Activated naive CD8-positive, alpha-beta T cell treated with anti-CD3 and anti-CD28 coated beads, Interleukin-2, amount 50 U/mL, for 16 hours (primary cell): ENCODE measurements around the gene PRKG1.
"Not testable (repeated sequence)": the region's sequence is repeated elsewhere in the genome, so short reads cannot be mapped to it uniquely, and the experiment has no call there.

Experiments
- DNase-seq: peaks from one replicate; pipeline ENCODE4 v3.0.0-alpha.2; 2020; ENCODE audit warnings: low read depth, low spot score

PRKG1 gene

GRCh38 chr10:51422311-51423120 is 348.2 kb downstream of the PRKG1 start:
- no peak for DNase-seq

- DNase-seq = no peak
Observed at GRCh38 chr10:51423121-51423452, 348.8 kb downstream of the PRKG1 start.

DNA sequence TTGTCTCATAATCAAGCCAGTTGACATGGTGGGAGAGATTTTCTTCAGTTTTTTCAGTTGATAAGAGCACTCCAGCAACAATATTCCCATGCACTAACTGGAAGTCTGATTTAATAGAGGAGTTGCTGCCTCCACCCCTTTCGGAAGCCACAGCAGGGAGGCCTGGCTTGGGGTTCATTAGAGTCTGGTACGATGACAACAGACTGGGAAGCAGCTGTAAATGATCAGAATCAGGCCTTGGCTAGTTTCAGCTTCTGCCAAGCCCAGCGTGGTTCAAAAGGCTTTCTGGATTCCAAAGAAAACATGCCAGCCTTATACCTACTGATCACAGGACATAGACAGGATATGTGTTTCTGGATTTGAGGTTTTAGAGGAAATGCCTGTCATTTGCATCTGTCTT is 351.1 kb downstream of the PRKG1 start:
- DNase-seq = no peak

DNA sequence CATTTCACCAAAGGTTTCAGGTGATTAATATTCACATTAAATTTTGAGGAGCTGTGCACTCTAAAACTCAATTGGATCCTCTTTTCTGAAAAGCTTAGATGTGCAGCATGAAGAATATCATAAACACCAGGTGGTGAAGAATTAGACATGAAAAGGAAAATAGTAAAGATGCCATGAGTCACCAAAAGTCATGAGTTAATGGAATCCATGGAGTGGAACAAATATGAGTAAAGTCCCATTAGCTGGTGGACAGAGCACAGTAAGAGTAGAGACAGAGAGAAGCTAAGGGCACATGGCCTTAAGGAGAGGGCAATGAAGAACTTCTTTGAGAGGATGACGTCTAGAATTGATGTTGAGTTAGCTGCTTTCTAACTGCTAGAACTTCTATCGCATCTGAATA is 353.5 kb downstream of the PRKG1 start:
- DNase-seq = no peak

- no peak for DNase-seq
Observed at GRCh38 chr10:51430506-51430905, 356.2 kb downstream of the PRKG1 start.

GRCh38 chr10:51433949-51434475 is 359.7 kb downstream of the PRKG1 start:
- no peak for DNase-seq

DNA sequence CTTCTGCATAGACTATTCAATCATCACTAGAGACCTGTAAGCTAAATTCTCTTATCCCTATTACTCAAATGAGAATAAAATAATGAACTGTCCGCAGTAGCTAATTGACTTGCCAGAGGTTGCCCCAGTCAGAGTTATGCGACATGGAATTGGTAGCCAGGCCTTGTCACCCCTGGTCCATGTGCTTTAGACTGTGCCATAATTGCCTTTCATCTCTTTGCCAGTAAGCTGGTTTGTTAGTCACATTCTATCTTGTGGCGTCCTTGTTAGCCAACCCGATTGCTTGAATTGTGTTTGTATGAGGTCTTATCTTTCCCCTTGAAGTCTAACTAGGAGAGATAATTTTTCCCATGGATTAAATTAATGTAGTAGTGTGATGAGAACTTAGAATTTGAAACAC is 362.5 kb downstream of the PRKG1 start:
- no peak for DNase-seq

- DNase-seq = no peak
Observed at GRCh38 chr10:51439645-51440044, 365.4 kb downstream of the PRKG1 start.

DNA sequence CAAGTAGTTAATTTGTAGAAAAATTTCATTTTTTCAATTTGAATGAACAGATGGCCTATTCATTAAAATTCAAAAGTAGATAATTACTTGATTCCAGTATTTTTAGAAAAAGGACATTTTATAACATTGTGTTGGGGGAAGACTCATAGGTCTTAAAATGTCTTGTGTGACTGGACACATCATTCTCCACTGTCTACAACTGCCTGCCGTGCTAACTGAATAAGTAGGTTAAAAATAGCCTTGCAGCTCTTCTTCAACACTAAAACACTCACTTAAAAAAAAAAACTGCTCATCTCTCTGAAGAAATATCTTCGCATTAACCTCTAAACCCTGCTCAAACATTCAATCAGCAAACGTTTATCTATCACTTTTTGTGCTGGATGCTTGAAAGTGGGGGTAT is 371.3 kb downstream of the PRKG1 start:
- no peak for DNase-seq

DNA sequence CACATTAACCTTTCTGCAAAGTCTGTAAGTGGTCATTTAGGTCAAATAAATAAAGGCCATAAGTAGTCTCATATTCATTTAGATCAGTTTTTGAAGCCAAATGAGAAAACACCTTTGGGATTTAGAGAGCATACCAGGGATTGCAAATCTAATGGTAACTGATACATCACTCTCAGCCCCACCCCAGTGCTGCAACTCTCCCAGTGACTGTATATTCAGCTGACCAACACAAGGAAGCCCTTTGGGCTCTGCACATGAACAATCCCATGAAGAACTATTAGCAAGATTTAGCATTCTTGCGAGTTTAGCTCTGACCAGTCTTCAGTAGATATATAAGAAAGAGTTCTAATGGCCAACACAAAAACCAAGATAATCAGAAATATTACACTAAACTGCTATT is 372.8 kb downstream of the PRKG1 start:
- no peak for DNase-seq

DNA sequence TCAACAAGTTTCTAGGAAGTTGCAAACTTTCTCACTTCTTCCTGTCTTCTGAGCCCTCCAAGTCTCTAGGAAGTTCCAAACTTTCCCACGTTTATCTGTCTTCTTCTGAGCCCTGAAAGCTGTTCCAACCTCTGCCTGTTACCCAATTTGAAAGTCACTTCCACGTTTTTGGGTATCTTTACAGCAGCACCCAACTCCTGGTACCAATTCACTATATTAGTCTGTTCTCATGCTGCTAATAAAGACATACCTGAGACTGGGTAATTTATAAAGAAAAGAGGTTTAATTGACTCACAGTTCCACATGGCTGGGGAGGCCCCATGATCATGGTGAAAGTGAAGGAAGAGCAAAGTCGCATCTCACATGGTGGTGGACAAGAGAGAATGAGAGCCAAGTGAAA is 381.5 kb downstream of the PRKG1 start:
- not testable (repeated sequence) for DNase-seq

- no peak for DNase-seq
Observed at GRCh38 chr10:51459476-51459875, 385.2 kb downstream of the PRKG1 start.

DNA sequence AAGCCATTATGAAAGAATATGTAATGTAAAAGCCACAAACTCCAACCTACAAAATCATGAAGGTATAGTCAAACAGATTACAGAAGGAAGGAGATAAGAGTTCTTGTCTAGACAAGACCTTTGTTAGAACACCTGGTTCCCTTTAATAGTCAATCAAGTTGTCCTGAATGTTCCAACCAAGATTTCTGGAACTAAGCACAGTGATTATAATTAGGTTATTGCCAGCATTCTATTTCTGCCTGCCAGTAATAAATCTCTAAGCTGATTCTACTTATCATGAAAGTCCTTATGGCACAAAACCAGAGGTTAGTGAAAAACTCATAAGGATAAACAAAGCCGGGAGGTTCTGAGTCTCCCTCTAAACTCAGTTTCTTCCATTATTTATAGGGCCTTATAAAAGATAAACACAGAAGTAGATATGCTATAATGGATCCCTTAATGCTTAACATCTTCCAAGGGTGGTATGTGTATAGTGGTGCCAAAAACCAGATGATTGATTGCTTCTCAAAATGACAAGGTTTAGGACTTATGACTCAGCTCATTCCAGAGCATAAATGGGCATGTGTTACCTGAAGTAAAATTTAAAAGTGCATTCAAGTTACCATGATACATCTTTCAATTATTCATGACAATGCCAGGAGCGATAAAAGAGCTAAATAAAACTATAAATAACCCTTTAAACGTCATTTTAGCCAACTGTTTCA is 387.9 kb downstream of the PRKG1 start:
- DNase-seq = no peak

DNA sequence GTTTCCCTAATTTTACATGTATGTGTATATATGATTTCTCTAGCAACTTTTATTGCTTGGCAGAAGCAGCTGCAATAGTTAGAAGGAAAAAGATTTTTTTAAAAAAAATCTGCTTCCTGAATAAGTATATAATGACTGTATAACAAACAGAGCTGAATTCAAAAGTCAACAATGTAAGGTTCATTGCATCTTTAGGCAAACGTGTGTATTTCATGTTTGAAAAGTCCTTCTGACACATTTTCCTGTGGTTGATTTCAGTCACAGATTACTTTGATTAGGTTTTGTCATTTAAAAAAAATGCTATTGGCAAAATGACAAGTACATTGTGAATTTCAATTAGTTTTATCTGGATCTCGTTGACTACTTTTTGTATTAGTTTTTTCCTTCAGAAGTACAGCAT is 394.1 kb downstream of the PRKG1 start:
- DNase-seq = no peak

DNA sequence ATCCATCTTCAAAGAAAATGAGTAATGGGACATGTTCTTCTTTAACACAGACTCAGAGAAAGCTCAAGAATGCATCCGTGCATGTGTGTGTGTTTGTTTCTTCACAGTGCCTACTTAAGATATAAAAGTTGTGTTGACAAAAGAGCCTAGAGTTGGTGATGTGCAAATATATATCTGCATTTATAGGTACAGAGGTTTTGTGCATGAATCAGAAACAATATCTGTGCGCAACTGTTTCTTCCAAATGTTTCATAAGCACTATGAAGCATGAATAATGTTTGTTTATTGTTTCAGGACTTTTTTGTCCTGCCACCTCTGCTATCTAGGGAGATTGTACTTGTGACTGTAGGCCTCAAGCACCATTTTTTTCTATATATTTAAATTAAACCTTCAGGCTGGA is 395.4 kb downstream of the PRKG1 start:
- no peak for DNase-seq

GRCh38 chr10:51471271-51471670 is 397.0 kb downstream of the PRKG1 start:
- no peak for DNase-seq

DNA sequence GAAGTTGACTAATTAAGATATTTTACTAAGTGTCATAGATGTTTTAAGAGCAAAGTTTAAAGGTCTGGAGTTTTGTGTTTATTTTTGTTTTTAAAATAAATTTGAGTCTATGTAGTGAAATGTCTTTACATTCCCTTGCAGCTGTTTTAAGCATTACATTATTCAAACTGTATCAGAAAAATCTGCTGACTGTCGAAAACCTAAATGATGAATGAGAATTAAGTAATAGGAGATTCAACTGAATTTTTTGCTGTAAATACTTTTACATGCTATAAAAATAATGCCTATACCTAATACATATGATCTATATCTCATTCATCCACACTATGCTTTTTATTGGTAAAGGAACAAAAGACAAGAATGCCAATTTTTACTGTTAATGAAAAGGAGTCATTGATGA is 397.9 kb downstream of the PRKG1 start:
- DNase-seq = no peak

- no peak for DNase-seq
Observed at GRCh38 chr10:51479711-51480110, 405.4 kb downstream of the PRKG1 start.

GRCh38 chr10:51485668-51486067 is 411.4 kb downstream of the PRKG1 start:
- no peak for DNase-seq

- DNase-seq = no peak
Observed at GRCh38 chr10:51487576-51487975, 413.3 kb downstream of the PRKG1 start.

DNA sequence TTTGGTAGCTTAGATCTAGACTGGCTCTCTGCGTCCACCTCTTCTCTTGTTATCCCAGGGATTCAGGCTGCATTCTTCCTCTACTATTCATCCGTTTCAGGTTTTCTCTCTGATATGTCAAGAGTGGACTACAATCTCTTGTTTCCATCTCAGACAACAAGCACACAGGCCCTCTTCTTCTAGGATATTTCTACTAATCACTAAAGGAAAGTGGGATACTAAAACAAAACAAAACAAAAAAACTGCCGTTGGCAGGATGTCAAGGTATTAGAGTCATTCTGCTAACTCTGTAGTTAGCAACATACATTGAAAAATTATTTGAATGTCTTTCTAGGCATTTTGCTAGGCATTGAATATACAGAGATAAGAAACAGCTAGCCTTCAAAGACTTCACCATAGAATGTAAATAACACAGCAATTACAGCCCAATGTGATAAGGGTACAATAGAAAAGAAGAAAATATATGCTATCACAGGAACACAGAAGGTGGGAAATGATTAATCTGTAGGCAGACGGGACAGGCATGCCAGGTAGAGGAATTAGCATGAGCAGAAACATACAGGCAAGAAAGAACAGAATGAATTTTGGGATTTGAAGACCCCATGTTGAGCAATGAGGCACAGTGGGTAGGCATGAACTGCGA is 414.6 kb downstream of the PRKG1 start:
- no peak for DNase-seq

GRCh38 chr10:51498424-51498823 is 424.1 kb downstream of the PRKG1 start:
- no peak for DNase-seq

DNA sequence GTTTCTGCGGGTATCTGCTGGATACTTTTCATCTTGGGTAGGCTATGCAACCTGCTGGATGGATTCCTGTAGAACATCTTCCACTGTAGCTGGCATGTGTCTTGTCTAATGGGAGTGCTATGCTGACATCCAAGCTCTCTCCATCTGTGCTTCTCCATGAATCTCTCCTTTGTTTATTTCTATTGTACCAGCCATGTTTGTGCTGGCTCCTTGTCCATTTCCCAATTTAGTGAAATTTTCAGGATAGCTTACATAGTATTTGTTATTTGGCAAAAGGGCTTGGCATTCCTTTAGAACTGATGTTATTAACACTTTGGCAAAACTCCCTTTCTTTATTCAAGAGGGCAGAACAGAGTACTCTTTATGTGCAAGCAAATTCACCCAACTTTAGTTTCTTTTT is 427.1 kb downstream of the PRKG1 start:
- no peak for DNase-seq
